NCI-H2171 treated with DMSO at 0.1 percent for 48 hours (cell line): ENCODE data around the gene TEDC1.

Source experiments
- DNase-seq: peaks from one replicate; lab custom pipeline; 2025; lab: John Stamatoyannopoulos, UW

TEDC1 gene

GRCh38 chr14:105497671-105498429, 6.8 kb downstream of the TEDC1 start:
- peak; percentile 23 for DNase-seq

GRCh38 chr14:105498430-105499255, 7.6 kb downstream of the TEDC1 start:
- DNase-seq: no peak

GRCh38 chr14:105499256-105500035, 8.4 kb downstream of the TEDC1 start:
- no peak for DNase-seq

- DNase-seq: no peak
Observed at GRCh38 chr14:105500036-105500725, 9.1 kb downstream of the TEDC1 start.

- no peak for DNase-seq
Observed at GRCh38 chr14:105500726-105501101, 9.7 kb downstream of the TEDC1 start.

- DNase-seq: no peak
Observed at GRCh38 chr14:105501504-105502291, 10.7 kb downstream of the TEDC1 start.

GRCh38 chr14:105502446-105503295, 11.6 kb downstream of the TEDC1 start:
- no peak for DNase-seq

- no peak for DNase-seq
Observed at GRCh38 chr14:105503296-105503640, 12.2 kb downstream of the TEDC1 start.

GRCh38 chr14:105503935-105504692, 13.1 kb downstream of the TEDC1 start:
- DNase-seq: no peak

GRCh38 chr14:105505101-105505500, 14.1 kb downstream of the TEDC1 start:
- no peak for DNase-seq

- DNase-seq: no peak
Observed at GRCh38 chr14:105507247-105507646, 16.2 kb downstream of the TEDC1 start.

GRCh38 chr14:105508069-105508468, 17.0 kb downstream of the TEDC1 start:
- no peak for DNase-seq

- DNase-seq: no peak
Observed at GRCh38 chr14:105508601-105509000, 17.6 kb downstream of the TEDC1 start.

- no peak for DNase-seq
Observed at GRCh38 chr14:105517096-105517495, 26.1 kb downstream of the TEDC1 start.

GRCh38 chr14:105519946-105520698, 29.1 kb downstream of the TEDC1 start:
- no peak for DNase-seq

GRCh38 chr14:105525326-105525725, 34.3 kb downstream of the TEDC1 start:
- no peak for DNase-seq

- peak; percentile 15 for DNase-seq
Observed at GRCh38 chr14:105525861-105526775, 35.1 kb downstream of the TEDC1 start, which contains the start of gene TMEM121. TMEM121 (plus strand) TSS chr14:105526583; CDS start chr14:105528835, 2,252 bp downstream.
